ENCODE results near the gene SLK. TPM values are rescaled to one million over a fixed set of nuclear protein-coding genes. Genes with fewer than 3 reads are reported as not detected.

Gene SLK
- total RNA-seq, 2 experiments from 2014 or later = 20.2 to 32.5 TPM

DNA sequence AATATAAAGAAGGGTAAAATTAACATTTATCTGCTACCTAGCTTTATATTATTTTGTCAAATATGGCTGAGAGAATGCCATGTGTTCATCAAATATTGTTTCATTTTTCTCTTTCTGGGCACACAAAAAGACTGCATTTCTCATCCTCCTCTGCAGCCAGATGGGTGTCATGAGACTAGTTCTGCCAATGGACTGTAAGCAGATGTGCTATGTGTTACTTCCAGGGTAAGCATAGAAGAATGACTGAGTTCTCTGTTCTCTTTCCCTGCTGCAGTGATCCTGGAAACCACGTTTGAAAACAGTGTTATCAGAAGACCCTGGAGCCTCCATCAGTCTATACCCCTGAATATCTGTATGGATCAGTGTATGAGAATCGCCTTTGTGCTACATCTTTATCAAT lies 24.1 kb upstream of the SLK start:
- intact Hi-C loops (cut with DNase I, micrococcal nuclease) = no loop called here
- H3K36me3 Mint-ChIP-seq (ENCODE audit: low read depth) = no peaks in the 10 kb centered on the region
- no peak overlapping the region for H3K4me3 Mint-ChIP-seq
- ChIA-PET POLR2A (no interaction called here), CTCF (interaction anchor here (0.7 kb wide), 1 partner anchor 72 kb away, joined by 3 read pairs; no protein-coding TSS in a partner anchor)
- H3K27ac Mint-ChIP-seq = no peak overlapping the region
- DNase-seq (no peak), ATAC-seq (no peak)
- H3K9me3 Mint-ChIP-seq (ENCODE audit: low read depth) = no peaks in the 10 kb centered on the region
- H3K27me3 Mint-ChIP-seq = no peaks in the 10 kb centered on the region
- H3K4me1 Mint-ChIP-seq = peaks cover 6% of the 10 kb centered on the region

DNA sequence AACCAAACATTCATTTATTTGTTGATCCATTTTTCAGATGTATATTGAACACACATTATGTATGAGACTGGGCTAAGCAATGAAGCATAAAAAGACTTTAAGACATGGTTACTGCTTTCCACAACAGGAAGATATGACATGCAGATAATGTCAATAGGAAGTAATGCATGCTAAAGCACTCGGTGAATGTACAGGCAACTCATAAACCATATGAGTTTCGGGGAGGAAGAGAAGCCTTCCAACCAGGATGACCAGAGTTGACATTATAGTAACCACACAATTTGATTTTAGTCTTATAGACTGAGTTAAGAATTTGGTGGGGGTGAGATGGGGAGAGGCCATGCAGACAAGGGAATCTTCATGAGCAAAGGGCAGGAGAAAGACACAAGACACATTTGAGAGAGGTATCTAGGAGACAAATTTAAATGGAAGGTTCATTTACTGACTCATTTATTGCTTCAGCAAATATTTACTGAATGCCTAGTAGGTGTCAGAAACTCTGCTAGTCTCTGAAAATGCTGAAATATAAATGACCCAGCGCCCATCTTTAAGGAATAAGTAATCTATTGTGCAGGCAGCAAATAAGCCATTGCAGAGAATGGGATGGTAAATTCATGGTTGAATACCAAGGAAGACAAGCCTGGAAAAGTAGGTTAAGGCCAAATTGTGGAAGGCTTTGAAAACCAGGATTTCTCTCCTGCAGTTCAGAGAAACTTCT lies 19.0 kb upstream of the SLK start:
- no peaks in the 10 kb centered on the region for H3K27me3 Mint-ChIP-seq
- ChIA-PET CTCF (interaction anchor here (0.5 kb wide), 1 partner anchor 58 kb away, joined by 3 read pairs; no protein-coding TSS in a partner anchor), POLR2A (no interaction called here)
- H3K9me3 Mint-ChIP-seq (ENCODE audit: low read depth) = no peaks in the 10 kb centered on the region
- DNase-seq = no peak
- H3K4me3 Mint-ChIP-seq = no peak overlapping the region
- no peak overlapping the region for H3K27ac Mint-ChIP-seq
- intact Hi-C loops (cut with DNase I, micrococcal nuclease) = no loop called here
- ATAC-seq = peak; percentile 42
- H3K36me3 Mint-ChIP-seq (ENCODE audit: low read depth) = no peaks in the 10 kb centered on the region
- peaks cover 8% of the 10 kb centered on the region for H3K4me1 Mint-ChIP-seq

DNA sequence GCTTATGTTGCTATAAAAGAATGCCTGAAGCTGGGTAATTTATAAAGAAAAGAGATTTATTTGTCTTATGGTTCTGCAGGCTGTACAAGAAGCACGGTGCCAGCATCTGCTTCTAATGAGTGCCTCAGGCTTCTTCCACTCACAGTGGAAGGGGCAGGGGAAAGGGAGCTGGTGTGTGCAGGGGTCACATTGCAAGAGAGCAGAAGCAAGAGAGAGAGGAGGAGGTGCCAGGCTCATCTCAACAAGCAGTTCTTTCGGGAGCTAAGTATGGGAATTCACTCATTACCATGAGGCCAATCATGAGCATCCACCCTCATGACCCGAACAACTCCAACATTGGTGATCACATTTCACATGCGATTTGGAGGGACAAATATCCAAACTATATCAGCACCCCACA lies 17.2 kb upstream of the SLK start:
- peaks cover 8% of the 10 kb centered on the region for H3K4me1 Mint-ChIP-seq
- no peak overlapping the region for H3K27ac Mint-ChIP-seq
- ChIA-PET POLR2A (no interaction called here), CTCF (no interaction called here)
- intact Hi-C loops (cut with DNase I, micrococcal nuclease) = no loop called here
- no peak for DNase-seq
- H3K36me3 Mint-ChIP-seq (ENCODE audit: low read depth) = no peaks in the 10 kb centered on the region
- H3K9me3 Mint-ChIP-seq (ENCODE audit: low read depth) = no peaks in the 10 kb centered on the region
- H3K4me3 Mint-ChIP-seq = no peak overlapping the region
- no peak for ATAC-seq
- no peaks in the 10 kb centered on the region for H3K27me3 Mint-ChIP-seq

DNA sequence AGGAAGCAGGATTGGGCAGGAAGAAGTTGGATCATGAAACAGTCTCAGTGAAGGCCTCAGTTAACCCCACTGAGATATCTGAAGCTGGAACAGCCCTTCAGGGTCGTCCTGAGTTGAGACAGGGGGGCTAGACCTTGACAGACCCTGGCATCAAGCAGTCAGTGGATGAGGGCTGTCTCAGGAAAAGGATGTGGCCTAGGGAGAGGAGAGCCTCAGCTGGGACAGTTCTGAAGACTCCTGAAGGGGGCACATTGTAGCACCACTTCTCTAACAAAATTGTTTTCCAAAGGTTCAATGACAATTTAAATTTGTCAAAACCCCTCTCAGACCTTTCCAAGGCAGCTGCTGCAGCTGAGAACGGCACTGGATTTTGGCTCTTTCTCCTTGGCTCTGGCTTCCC lies 15.8 kb upstream of the SLK start:
- ChIA-PET POLR2A (no interaction called here), CTCF (no interaction called here)
- H3K4me3 Mint-ChIP-seq = no peak overlapping the region
- H3K27ac Mint-ChIP-seq = no peak overlapping the region
- ATAC-seq = no peak
- H3K27me3 Mint-ChIP-seq = no peaks in the 10 kb centered on the region
- H3K36me3 Mint-ChIP-seq (ENCODE audit: low read depth) = no peaks in the 10 kb centered on the region
- H3K9me3 Mint-ChIP-seq (ENCODE audit: low read depth) = no peaks in the 10 kb centered on the region
- intact Hi-C loops (cut with DNase I, micrococcal nuclease) = no loop called here
- DNase-seq = no peak
- H3K4me1 Mint-ChIP-seq = peaks cover 8% of the 10 kb centered on the region

DNA sequence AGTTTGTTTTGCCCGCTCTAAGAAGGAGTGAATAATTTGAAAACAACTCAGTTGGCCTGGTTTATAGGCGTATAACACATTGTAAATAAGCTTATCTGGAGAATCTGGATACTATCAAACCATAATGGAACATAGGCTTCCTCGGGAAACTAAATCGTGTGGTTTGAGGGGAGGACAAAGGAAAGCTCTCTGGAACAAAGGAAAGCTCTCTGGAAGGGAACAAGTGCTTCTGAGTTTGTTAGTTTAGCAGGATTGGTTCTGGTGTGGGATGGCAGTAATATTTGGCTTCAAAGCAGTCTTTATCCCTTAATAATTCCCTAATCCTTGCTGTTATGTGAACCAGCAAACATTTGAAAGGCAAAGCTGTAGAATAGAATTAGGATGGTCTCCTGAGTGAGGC lies 15.0 kb upstream of the SLK start:
- Mint-ChIP-seq H3K9me3 (ENCODE audit: low read depth) (no peaks in the 10 kb centered on the region), H3K4me1 (peaks cover 8% of the 10 kb centered on the region), H3K36me3 (ENCODE audit: low read depth) (no peaks in the 10 kb centered on the region), H3K27ac (no peak overlapping the region), H3K27me3 (no peaks in the 10 kb centered on the region), H3K4me3 (no peak overlapping the region)
- no peak for ATAC-seq
- DNase-seq = no peak
- intact Hi-C loops (cut with DNase I, micrococcal nuclease) = no loop called here
- POLR2A ChIA-PET = no interaction called here
- CTCF ChIA-PET = no interaction called here

DNA sequence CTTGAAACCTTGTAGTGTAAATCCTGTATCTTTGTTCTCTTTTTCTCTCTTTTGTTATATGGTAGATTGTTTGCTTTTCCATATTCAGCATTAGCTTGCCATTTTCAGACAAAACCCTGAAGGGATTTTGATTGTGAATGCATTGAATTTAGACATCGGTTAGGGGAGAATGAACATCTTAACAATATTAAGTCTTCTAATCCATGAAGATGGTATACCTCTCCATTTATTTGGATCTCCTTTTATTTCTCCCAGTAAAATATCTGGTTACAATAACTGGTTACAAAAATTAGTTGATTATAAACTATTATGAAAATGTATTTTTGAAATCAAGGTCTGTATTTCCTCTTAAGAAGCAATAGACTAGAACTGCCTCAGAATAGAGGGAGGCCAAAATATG lies 12.4 kb upstream of the SLK start:
- ChIA-PET POLR2A (no interaction called here), CTCF (interaction anchor here (0.7 kb wide), 2 partner anchors 10 to 33 kb away, joined by 3 read pairs; no protein-coding TSS in a partner anchor)
- intact Hi-C loops (cut with DNase I, micrococcal nuclease) = no loop called here

DNA sequence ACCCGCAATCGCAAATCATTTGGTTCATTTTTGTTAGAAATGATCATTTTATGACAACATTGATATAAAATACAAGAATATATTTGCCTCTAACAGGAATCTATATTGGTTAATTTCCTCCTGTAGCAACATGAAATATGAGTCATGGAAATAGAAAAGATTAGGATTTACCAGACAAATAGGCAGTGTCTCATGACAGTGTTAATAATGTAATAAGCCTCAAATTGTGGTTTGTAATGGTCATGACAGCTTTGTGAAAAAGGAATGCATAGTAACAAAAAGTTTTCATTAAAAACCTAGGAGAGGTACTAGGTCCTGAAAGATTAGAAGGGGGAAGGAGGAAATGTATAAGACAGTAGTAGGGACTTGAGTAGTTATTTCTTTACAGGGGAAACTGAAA lies 7.9 kb upstream of the SLK start:
- H3K27me3 Mint-ChIP-seq = no peaks in the 10 kb centered on the region
- ChIA-PET POLR2A (no interaction called here), CTCF (interaction anchor here (0.9 kb wide), 1 partner anchor 24 kb away, joined by 3 read pairs; no protein-coding TSS in a partner anchor)
- H3K4me1 Mint-ChIP-seq = no peaks in the 10 kb centered on the region
- ATAC-seq (no peak), DNase-seq (no peak)
- no peaks in the 10 kb centered on the region for H3K9me3 Mint-ChIP-seq (ENCODE audit: low read depth)
- no peak overlapping the region for H3K27ac Mint-ChIP-seq
- no peaks in the 10 kb centered on the region for H3K36me3 Mint-ChIP-seq (ENCODE audit: low read depth)
- intact Hi-C loops (cut with DNase I, micrococcal nuclease) = loop anchor here in 1 of 2 experiments (1.0 kb wide), 1 partner anchor 35 kb away; no protein-coding TSS in a partner anchor
- no peak overlapping the region for H3K4me3 Mint-ChIP-seq

More for the DNA sequence above, 12.4 kb upstream of the SLK start:
- Mint-ChIP-seq H3K9me3 (ENCODE audit: low read depth) (no peaks in the 10 kb centered on the region), H3K4me3 (no peak overlapping the region), H3K36me3 (ENCODE audit: low read depth) (no peaks in the 10 kb centered on the region), H3K4me1 (no peaks in the 10 kb centered on the region), H3K27me3 (no peaks in the 10 kb centered on the region), H3K27ac (no peak overlapping the region)
- ATAC-seq (no peak), DNase-seq (no peak)

DNA sequence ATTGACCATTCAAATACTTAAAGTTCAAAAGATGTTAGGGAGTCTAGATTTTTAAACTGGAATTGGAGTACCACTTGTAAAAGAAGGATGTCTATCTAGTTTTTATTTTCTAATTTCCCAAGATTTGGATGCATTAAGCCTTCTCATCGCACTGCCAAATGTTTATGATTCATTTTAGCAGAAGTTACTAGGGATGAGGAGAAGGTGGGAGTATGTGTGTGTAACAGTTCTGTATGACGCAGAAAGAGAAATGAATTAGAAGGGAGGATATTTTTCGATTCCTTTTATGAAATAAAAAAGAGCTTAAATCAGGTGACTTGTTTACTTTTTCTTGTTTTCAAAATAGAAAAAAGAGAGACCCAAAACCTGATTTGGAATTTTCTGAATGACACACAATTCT lies 6.8 kb upstream of the SLK start:
- Mint-ChIP-seq H3K4me1 (no peaks in the 10 kb centered on the region), H3K9me3 (ENCODE audit: low read depth) (no peaks in the 10 kb centered on the region), H3K36me3 (ENCODE audit: low read depth) (no peaks in the 10 kb centered on the region), H3K4me3 (no peak overlapping the region), H3K27ac (no peak overlapping the region), H3K27me3 (no peaks in the 10 kb centered on the region)
- CTCF ChIA-PET = interaction anchor here (1.0 kb wide), 1 partner anchor 21 kb away, joined by 3 read pairs; no protein-coding TSS in a partner anchor
- intact Hi-C loops (cut with DNase I, micrococcal nuclease) = no loop called here
- DNase-seq = no peak
- no peak for ATAC-seq
- POLR2A ChIA-PET = interaction anchor here (0.6 kb wide), 1 partner anchor 249 kb away, joined by 3 read pairs; no protein-coding TSS in a partner anchor

DNA sequence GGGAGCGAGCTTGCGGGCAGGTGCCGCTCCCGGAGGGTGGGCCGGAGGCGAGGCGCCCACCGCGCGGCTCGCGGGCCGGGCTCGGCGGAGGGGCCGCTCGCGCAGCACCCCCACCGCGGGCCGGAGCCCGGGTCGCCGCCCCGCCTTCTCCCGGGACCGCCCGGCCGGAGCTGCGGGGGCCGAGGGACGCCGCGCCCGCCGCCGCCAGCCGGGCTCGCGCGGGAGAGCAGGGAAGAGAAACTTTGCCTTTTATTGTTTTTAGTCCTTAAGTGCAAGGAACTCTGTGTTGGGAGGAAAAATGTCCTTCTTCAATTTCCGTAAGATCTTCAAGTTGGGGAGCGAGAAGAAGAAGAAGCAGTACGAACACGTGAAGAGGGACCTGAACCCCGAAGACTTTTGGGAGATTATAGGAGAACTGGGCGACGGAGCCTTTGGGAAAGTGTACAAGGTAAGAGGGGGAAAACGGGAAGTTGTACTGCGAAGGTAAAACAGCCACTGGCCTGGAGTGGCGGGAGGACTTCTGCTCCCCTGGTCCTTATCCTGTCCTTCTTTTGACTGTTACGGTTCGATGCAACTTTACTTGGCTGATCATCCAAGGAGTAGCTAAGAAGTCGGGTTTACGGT lies 620 bp downstream of the SLK start:
- Mint-ChIP-seq H3K4me1 (peaks cover 35% of the 10 kb centered on the region), H3K9me3 (ENCODE audit: low read depth) (no peaks in the 10 kb centered on the region), H3K4me3 (peak overlapping the region; percentile 97), H3K27ac (peak overlapping the region; percentile 95), H3K27me3 (no peaks in the 10 kb centered on the region), H3K36me3 (ENCODE audit: low read depth) (peaks cover 9% of the 10 kb centered on the region)
- intact Hi-C loops (cut with DNase I, micrococcal nuclease) = loop anchor here (1.0 to 5.0 kb wide), 10 partner anchors 15 to 383 kb away; partner anchors contain the start of genes GSTO2 (in 2 of the 2) and STN1 (in 2 of the 2)
- ChIA-PET POLR2A (interaction anchor here (1.1 to 1.6 kb wide), 2 partner anchors 152 to 154 kb away, joined by 4 to 7 read pairs; partner anchors contain the start of gene SFR1), CTCF (interaction anchor here (0.6 to 1.7 kb wide), 2 partner anchors 80 to 154 kb away, joined by 5 to 7 read pairs; no protein-coding TSS in a partner anchor)
- DNase-seq (peak; percentile 33), ATAC-seq (peak; percentile 32)

DNA sequence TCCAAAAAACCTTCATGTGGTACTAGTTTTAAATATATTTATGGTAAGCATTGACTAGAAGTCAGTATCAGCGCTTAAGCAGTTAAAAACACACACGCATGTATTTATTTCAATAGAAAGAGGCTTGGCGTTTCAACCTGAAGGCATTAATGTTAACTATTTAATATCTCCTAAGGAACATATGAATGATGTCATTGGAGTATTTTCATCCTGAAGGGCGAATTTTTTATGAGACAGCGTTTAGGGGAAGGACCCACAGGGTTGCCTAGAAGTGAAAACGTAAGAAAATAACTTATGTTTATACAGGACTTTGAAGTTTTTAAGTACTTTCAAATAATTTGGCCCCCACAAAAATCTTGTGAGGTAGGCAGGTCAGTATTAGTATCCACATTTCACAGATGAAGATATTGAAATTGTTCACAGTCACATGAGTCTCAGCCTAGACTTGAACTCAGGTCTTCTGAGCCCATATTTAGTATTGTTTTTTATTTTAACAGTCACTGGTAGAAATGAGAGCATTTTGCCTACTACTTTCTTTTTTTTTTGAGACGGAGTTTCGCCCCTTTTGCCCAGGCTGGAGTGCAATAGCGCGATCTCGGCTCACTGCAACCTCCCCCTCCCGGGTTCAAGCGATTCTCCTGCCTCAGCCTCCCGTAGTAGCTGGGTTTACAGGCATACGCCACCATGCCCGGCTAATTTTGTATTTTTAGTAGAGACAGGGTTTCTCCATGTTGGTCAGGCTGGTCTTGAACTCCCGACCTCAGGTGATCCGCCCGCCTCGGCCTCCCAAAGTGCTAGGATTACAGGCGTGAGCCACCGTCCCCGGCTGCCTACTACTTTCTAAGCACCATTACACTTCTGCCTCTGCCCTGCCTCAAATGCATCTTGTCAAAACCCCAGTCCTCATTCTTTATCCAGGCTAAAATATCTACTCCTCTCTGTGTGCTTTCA lies 1.8 kb downstream of the SLK start:
- ChIA-PET POLR2A (interaction anchor here (1.1 to 1.6 kb wide), 2 partner anchors 151 to 153 kb away, joined by 4 to 7 read pairs; partner anchors contain the start of gene SFR1), CTCF (interaction anchor here (0.6 to 1.7 kb wide), 2 partner anchors 81 to 153 kb away, joined by 5 to 7 read pairs; no protein-coding TSS in a partner anchor)
- Mint-ChIP-seq H3K4me1 (peaks cover 45% of the 10 kb centered on the region), H3K9me3 (ENCODE audit: low read depth) (no peaks in the 10 kb centered on the region), H3K27ac (peak overlapping the region; percentile 58), H3K27me3 (no peaks in the 10 kb centered on the region), H3K4me3 (peak overlapping the region; percentile 97), H3K36me3 (ENCODE audit: low read depth) (peaks cover 11% of the 10 kb centered on the region)
- no peak for ATAC-seq
- DNase-seq = no peak
- intact Hi-C loops (cut with DNase I, micrococcal nuclease) = loop anchor here (2.0 to 5.0 kb wide), 3 partner anchors 14 to 299 kb away; partner anchors contain the start of gene GSTO2 (in 1 of the 2)

DNA sequence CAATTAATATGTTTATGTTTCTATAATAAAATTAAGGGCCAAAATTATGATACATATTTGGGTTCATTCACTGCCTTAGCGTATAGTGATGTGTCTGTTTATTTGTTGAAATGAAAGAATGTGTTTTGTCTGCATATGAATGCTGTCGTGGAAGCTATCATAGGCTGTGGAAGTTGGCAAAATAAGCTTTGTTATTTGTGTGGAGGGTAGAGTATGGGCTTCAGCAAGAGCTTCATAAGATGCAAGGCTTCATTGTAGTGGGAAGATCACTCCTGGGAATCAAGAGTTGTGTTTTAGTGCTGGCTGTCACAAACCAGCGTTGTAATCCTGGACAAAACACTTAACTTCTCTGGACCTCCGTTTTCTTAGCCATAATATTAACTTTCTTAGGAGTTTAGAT lies 2.5 kb downstream of the SLK start:
- peaks cover 3% of the 10 kb centered on the region for H3K9me3 Mint-ChIP-seq (ENCODE audit: low read depth)
- intact Hi-C loops (cut with DNase I, micrococcal nuclease) = loop anchor here (2.0 to 5.0 kb wide), 3 partner anchors 13 to 298 kb away; partner anchors contain the start of gene GSTO2 (in 1 of the 2)
- ChIA-PET POLR2A (no interaction called here), CTCF (interaction anchor here (0.7 kb wide), 1 partner anchor 43 kb away, joined by 3 read pairs; no protein-coding TSS in a partner anchor)
- no peak for ATAC-seq
- peaks cover 15% of the 10 kb centered on the region for H3K36me3 Mint-ChIP-seq (ENCODE audit: low read depth)
- peaks cover 48% of the 10 kb centered on the region for H3K4me1 Mint-ChIP-seq
- H3K27ac Mint-ChIP-seq = peak overlapping the region; percentile 69
- peak overlapping the region; percentile 97 for H3K4me3 Mint-ChIP-seq
- H3K27me3 Mint-ChIP-seq = no peaks in the 10 kb centered on the region
- DNase-seq = no peak
